Measurements from ENCODE around the gene PTPRR.

Gene PTPRR

DNA sequence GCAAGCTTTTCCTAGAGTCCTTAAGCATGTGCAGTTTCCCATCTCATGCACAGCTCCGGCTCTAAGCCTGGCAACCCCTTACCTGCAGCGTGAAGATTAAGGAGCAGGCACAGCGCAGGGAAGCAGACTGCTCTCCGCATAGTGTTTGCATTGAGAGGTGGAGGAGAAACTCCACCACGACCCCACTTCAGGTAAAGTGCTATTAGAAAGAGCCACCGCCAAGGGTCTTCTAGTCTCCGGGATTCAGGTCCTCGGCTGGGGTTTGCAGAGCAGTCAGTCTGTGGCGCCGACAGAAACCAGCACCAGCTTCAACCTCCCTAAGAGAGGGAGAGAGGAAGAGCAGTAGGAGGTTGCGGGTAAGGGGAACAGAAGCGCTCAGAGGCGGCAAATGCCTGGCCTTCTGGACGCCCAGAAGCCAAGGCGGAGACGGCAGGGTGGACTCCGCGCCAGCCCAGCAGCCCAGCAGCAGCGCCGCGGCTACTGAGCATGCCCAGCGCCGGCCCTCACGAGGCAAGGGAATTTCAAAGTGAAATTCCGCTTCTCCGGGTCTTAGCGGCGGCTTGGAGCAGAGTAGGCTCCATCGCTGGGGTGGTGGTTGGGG is at the start of gene PTPRR:
TSS of gene PTPRR (minus strand) at position 488 of the 601 bp plus-strand sequence. CDS start at position 140, 348 bp downstream.
- DNase-seq: no peak

DNA sequence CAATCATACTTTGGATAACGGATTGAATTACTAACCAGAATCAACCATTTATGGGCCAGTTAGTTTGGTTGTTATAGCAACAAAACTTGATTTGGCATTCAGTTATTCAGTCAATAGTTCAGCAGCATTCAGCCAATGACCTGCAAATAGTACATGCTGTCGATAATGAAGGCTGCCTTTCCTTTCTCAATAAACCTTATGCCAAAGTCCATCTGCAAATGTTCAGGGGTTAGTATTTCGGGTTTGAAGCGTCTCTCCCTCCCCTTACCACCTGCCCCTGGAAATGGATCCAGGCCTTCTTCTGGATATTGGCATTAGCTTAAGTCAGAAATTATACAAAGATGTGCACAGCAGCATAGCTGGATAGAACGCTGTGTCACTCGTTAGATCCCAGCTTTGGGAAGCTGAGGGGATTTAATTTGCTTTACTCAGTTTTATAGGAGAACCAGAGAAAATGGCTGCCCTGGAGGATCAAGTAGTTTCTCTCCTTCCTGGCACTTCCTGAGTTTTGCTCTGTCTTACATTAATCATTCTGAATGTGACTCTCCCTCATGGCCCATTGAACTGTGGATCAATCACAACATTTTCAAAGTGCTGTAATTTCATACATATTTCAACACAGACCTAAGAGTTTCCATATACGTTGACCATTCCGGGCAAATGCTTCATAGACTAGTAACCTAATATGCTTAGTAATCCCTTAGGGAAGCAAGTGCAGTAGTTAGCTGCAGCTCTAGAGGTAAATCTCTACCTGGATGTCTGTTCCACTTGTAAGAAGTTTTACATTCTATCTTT is 46.7 kb upstream of the PTPRR start:
- DNase-seq: no peak

GRCh38 chr12:70966046-70966445 is 45.5 kb upstream of the PTPRR start:
- DNase-seq: no peak

GRCh38 chr12:70964867-70965510 is 44.5 kb upstream of the PTPRR start:
- DNase-seq: no peak

GRCh38 chr12:70963081-70963660 is 42.6 kb upstream of the PTPRR start:
- DNase-seq: no peak

DNA sequence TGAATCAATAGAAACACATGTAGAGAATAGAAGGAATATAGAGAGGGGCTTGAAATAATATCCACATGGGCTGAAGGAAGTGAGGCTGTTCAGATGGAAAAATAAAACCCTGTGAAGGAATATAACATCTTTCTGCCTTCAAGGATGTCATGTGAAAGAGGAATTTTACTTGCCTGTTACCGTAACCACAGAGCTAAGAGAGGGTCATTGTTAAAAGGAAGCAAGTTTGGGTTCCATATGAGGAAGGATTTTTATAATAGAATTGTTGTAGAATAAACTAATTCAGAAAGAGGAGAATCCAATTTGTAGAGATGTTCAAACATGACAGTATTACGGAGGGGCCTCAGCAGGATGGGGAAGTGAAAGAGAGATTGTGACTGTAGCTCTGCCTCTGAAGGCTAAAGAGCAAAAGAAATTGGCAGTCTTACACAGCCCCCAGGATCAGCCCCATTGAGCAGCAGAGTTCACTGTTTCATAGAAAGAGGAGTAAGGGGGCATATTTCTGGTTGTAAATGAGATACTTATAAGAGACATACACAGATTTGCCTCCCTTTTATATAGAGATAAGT is 41.8 kb upstream of the PTPRR start:
- no peak for DNase-seq

DNA sequence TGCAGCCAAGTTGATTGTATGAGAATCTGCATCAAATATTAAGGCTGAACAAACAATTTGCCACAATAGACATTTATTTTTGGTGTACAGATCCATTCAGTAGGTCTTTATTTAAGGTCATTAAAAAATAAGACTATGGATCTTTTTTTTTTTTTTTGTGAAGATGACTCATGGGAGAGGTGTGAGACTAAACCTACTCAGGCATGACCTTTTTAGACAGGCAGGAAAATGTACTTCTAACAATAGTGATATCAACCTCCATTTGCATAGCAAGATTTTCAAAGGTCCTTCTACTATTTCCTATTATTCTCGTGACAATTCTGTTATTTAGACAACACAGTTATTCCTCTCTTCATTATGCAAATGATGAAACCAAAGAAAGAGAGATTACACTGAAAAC is 39.9 kb upstream of the PTPRR start:
- DNase-seq: no peak

GRCh38 chr12:70955415-70955814 is 34.9 kb upstream of the PTPRR start:
- no peak for DNase-seq

DNA sequence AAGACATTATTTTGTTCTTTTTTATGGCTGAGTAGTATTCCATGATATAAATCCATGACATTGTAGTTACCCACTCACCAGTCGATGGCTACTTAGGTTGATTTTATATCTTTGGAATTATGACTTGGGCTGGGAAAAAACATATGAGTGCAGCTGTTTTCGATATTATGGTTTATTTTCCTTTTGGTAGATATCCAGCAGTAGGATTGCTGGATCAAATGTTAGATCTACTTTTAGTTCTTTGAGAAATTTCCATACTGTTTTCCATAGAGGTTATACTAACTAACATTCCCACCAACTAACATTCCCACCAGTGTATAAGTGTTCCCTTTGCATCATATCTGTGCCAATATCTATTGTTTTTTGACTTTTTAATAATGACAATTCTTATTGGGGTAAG is 29.9 kb upstream of the PTPRR start:
- DNase-seq: no peak

- no peak for DNase-seq
These were observed 28.4 kb upstream of the PTPRR start for GRCh38 chr12:70948976-70949336.

DNA sequence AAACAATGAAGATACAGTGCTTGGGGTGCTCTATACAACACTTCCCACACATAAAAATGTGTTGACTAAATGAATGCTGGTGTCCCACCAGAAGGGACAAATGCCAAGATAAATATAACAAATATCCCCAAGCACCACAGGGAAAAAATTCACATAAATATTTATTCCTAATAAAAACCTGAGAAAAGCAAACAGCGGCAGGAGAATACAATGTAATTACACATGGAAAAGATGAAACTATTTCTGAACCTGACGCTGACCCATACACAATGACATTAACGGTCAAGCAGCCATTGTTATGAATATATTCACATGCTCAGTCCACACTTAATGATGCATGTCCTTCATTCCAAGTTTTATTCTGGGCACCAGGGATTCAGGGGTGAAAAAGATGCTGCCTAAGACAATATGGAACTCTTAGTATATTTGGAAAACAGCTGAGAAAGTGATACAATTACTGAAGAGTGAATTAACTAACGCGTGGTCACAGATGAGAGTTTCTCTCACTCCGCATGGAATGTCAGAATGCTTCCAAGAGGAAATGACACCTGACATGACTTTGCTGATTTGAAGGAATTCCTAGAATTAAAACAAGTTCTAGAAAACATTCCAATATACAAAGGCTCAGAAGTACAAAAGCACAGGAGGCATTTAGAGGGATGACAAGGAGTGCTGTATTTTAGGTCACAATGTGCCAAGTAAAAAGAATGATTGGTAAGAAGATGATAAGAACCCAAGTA is 27.9 kb upstream of the PTPRR start:
- no peak for DNase-seq

GRCh38 chr12:70936203-70936813 is 15.8 kb upstream of the PTPRR start:
- DNase-seq: no peak

GRCh38 chr12:70933133-70933532 is 12.6 kb upstream of the PTPRR start:
- no peak for DNase-seq

GRCh38 chr12:70929029-70929428 is 8.5 kb upstream of the PTPRR start:
- no peak for DNase-seq

DNA sequence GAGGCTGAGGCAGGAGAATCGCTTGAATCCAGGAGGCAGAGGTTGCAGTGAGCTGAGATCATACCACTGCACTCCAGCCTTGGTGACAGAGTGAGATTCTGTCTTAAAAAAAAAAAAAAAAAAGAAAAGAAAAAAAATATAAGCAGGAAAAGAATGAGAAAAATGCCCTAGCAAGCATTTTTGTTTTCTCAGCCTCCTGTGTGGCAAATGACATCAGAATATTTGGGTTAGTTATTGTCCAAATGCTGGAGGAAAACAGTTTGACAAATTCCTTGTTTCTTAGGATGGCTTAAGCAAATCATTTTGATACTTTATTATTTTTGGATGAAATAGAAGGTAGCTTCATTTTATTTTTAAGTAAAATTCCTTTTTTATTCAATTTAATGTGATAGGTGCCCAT is 7.5 kb upstream of the PTPRR start:
- DNase-seq: no peak

DNA sequence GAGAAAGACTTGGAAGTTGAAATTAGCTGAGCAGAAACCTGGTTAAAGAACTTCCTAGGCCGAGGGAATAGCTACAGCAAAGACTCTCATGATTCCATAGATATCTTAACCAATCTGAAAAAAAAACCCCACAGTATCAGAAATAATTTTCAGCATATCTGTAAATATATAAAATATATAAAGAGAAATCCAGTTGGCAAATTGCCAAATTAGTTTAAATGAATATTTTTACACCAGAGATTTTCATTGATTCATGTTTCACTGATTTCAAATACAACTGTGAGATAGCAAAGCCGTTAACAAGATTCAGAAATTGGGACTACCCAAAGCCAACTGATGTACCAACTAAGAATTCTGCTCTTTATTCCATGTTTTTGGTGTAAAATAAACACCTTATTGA is 6.8 kb upstream of the PTPRR start:
- no peak for DNase-seq

GRCh38 chr12:70925539-70925938 is 5.0 kb upstream of the PTPRR start:
- DNase-seq: no peak

DNA sequence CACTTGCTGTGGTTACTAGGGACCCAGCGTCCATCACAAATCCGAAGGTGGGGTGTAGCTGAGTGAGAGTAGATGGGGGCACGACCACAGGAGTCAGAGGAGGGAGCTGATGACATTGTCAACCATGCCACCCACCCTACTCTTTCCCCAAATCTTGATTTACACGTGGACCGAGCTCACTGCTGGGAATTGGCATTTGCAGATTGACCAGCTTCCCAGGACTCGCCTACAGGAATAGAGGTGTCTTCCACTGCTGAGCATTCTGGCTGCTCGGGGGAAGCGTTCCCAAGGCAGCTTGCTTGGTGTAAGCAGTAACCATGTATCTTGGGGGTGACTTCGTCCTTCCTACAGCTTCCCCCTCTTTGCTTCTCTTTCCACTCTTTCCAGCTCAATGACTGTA is 353 bp upstream of the PTPRR start:
- no peak for DNase-seq

DNA sequence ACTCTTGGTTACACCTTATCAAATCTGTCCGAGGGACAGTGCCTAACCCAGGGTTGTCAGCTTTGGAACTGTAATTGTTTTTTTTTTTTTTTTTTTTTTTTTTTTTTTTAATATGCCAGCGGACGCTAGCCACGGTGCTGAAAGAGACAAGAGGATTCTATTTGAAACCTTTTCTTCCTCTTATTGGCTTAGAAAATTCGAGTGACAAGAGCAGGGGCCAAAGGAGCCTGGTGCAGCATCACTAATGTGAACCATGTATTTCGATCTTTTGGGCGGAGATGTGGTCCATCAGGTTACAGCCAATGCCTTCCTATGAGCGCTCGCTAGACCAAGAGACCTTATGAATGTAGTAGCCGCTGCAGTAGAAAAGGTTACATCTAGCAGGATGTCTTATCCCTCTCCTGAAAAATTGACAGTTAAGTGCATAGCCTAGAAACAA is 922 bp downstream of the PTPRR start:
- no peak for DNase-seq

DNA sequence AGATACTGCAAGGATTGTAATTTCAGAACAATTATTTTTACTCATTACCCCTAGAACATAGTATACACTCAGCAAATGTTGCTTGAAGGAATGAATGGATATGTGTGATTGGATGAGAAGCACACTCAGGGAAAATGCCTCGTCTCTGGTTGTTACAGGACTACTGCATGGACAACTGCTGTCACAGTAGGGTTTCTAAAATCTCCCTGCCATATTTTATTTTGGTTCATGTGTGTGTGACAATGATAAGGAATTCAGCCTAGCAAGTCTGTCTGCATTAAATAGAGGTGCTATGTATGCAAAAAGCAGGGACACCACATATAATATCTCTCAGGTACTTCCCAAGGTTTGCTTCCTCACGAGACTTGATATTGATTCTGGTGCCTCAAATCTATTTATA is 1.4 kb downstream of the PTPRR start:
- no peak for DNase-seq

DNA sequence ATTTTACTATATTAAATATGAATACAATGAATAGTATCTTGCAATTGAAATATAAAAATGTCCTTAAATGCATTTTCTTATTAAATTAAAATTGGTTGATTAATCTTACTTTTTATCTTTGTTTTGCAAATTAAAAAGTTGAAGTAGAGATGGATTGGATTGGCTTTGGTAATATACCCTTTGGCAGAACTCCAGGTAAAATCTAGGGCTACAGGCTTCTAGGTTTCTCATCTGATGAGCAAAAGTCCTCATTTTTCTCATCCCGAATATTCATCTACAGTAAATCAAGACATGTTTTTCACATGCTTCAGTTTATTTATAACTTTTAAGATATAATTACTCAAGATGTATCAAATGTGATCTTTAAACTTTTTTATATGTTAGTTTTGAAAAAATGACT is 2.2 kb downstream of the PTPRR start:
- no peak for DNase-seq

DNA sequence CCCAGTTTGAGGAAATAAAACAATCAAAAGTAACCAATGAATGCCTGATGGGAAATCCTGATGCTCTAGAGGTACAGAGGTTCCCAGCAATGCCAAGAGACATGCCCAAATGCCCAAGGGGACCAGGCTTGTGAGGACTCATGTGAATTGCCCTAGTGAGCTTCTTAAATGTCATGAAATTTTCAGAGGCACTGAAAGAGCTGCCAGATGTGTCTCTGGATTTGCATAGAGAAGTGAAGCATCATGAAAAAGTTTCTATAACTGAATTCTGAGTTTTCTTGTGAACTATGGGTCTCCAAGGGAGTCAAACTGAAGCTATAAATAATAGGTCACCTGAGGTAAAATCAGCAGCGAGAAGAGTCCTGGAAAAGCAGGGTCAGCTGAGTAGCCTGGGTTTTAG is 9.9 kb downstream of the PTPRR start:
- DNase-seq: no peak

Measured in SW 1271 (cell line).